PFSK-1 (cell line): ENCODE results near the gene SRGAP3.

ENCODE experiments used
- FOXP2 ChIP-seq: optimal IDR thresholded peaks from 2 replicates; pipeline ENCODE3; 2011; ENCODE audit warnings: borderline replicate concordance, control low read depth, inconsistent platforms; ENCODE audit not compliant: insufficient read depth; ENCODE audit errors: extremely low read length, extremely low read depth
- POLR2AphosphoS5 ChIP-seq: IDR thresholded peaks from 2 replicates; pipeline ENCODE4 v1.6.1; 2012; ENCODE audit warnings: low read depth, mild to moderate bottlenecking, control low read depth, low read length, moderate library complexity
- REST ChIP-seq, 2 experiments: IDR thresholded peaks; 2 replicates each; pipeline versions ENCODE4 v1.6.1 to v1.8.0; 2011 to 2012; ENCODE audit warnings: low read depth in 2 of 2, low read length in 2 of 2, control low read depth in 1 of 2, inconsistent platforms in 1 of 2, mild to moderate bottlenecking in 1 of 2, moderate library complexity in 1 of 2; ENCODE audit not compliant: insufficient read depth in 1 of 2
- SIN3A ChIP-seq: IDR thresholded peaks from 2 replicates; pipeline ENCODE4 v1.6.1; 2012; ENCODE audit warnings: mild to moderate bottlenecking, low read length, moderate library complexity, borderline replicate concordance; ENCODE audit not compliant: insufficient read depth

- no peak for TF ChIP-seq SIN3A
- TF ChIP-seq REST (IDR thresholded peaks at IDR 0.05; ENCODE audit: insufficient read depth in 1 of 2, low read depth in 2 of 2, low read length in 2 of 2) = no peak
- TF ChIP-seq POLR2AphosphoS5 = no peak
- TF ChIP-seq FOXP2 = no peak
These were observed 226.2 kb downstream of the SRGAP3 start for GRCh38 chr3:9023226-9023590.
